ENCODE measurements around the gene SPATA12. TPM values are rescaled to one million over a fixed set of nuclear protein-coding genes. Genes with fewer than 3 reads are reported as not detected.

SPATA12 gene
- total RNA-seq, 1 donor: not detected

- no peak overlapping the region for H3K4me3 ChIP-seq (ENCODE audit: insufficient read depth, low read length)
- H3K36me3 ChIP-seq (ENCODE audit: insufficient read depth, low read length): no peaks in the 10 kb centered on the region
- H3K27me3 ChIP-seq (ENCODE audit: insufficient read depth, low read length): no peaks in the 10 kb centered on the region
- DNase-seq (ENCODE audit: insufficient read length, low spot score, missing footprints): no peak
- peaks cover 21% of the 10 kb centered on the region for H3K4me1 ChIP-seq (ENCODE audit: insufficient read depth, low read length)
- no peak overlapping the region for H3K27ac ChIP-seq (ENCODE audit: low read depth, low read length)
- no peaks in the 10 kb centered on the region for H3K9me3 ChIP-seq (ENCODE audit: low read depth, low read length)
- no peaks in the 10 kb centered on the region for H4K20me1 ChIP-seq (ENCODE audit: insufficient read depth, low read length)
- H2AFZ ChIP-seq (ENCODE audit: low read length): no peak overlapping the region
- TF ChIP-seq CTCF (IDR thresholded peaks at IDR 0.05; ENCODE audit: extremely low read depth, low read depth, low read length): no peak
- H3K79me2 ChIP-seq (ENCODE audit: insufficient read depth, low read length): no peaks in the 10 kb centered on the region
- no peak overlapping the region for H3K4me2 ChIP-seq (ENCODE audit: insufficient read depth, low read length)
Observed at GRCh38 chr3:57064001-57064400, 3.5 kb downstream of the SPATA12 start.

GRCh38 chr3:57064572-57064971 lies 4.1 kb downstream of the SPATA12 start:
- no peaks in the 10 kb centered on the region for H3K79me2 ChIP-seq (ENCODE audit: insufficient read depth, low read length)
- H3K36me3 ChIP-seq (ENCODE audit: insufficient read depth, low read length): no peaks in the 10 kb centered on the region
- H3K4me2 ChIP-seq (ENCODE audit: insufficient read depth, low read length): no peak overlapping the region
- H4K20me1 ChIP-seq (ENCODE audit: insufficient read depth, low read length): no peaks in the 10 kb centered on the region
- H3K4me3 ChIP-seq (ENCODE audit: insufficient read depth, low read length): no peak overlapping the region
- H2AFZ ChIP-seq (ENCODE audit: low read length): no peak overlapping the region
- H3K4me1 ChIP-seq (ENCODE audit: insufficient read depth, low read length): peaks cover 22% of the 10 kb centered on the region
- no peak overlapping the region for H3K27ac ChIP-seq (ENCODE audit: low read depth, low read length)
- no peaks in the 10 kb centered on the region for H3K27me3 ChIP-seq (ENCODE audit: insufficient read depth, low read length)
- H3K9me3 ChIP-seq (ENCODE audit: low read depth, low read length): no peaks in the 10 kb centered on the region
- no peak for DNase-seq (ENCODE audit: insufficient read length, low spot score, missing footprints)
- TF ChIP-seq CTCF (IDR thresholded peaks at IDR 0.05; ENCODE audit: extremely low read depth, low read depth, low read length): no peak

GRCh38 chr3:57065588-57065987 lies 5.1 kb downstream of the SPATA12 start:
- no peak for DNase-seq (ENCODE audit: insufficient read length, low spot score, missing footprints)
- no peak for TF ChIP-seq CTCF (IDR thresholded peaks at IDR 0.05; ENCODE audit: extremely low read depth, low read depth, low read length)
- Histone ChIP-seq H3K4me3 (ENCODE audit: insufficient read depth, low read length) (no peak overlapping the region), H2AFZ (ENCODE audit: low read length) (no peak overlapping the region), H4K20me1 (ENCODE audit: insufficient read depth, low read length) (no peaks in the 10 kb centered on the region), H3K4me1 (ENCODE audit: insufficient read depth, low read length) (peaks cover 15% of the 10 kb centered on the region), H3K79me2 (ENCODE audit: insufficient read depth, low read length) (no peaks in the 10 kb centered on the region), H3K9me3 (ENCODE audit: low read depth, low read length) (no peaks in the 10 kb centered on the region), H3K4me2 (ENCODE audit: insufficient read depth, low read length) (no peak overlapping the region), H3K36me3 (ENCODE audit: insufficient read depth, low read length) (no peaks in the 10 kb centered on the region), H3K27me3 (ENCODE audit: insufficient read depth, low read length) (no peaks in the 10 kb centered on the region), H3K27ac (ENCODE audit: low read depth, low read length) (no peak overlapping the region)

GRCh38 chr3:57066471-57066870 lies 6.0 kb downstream of the SPATA12 start:
- Histone ChIP-seq H3K4me1 (ENCODE audit: insufficient read depth, low read length) (peaks cover 13% of the 10 kb centered on the region), H3K27ac (ENCODE audit: low read depth, low read length) (no peak overlapping the region), H3K27me3 (ENCODE audit: insufficient read depth, low read length) (no peaks in the 10 kb centered on the region), H3K36me3 (ENCODE audit: insufficient read depth, low read length) (no peaks in the 10 kb centered on the region), H3K4me2 (ENCODE audit: insufficient read depth, low read length) (no peak overlapping the region), H4K20me1 (ENCODE audit: insufficient read depth, low read length) (no peaks in the 10 kb centered on the region), H3K9me3 (ENCODE audit: low read depth, low read length) (no peaks in the 10 kb centered on the region), H3K79me2 (ENCODE audit: insufficient read depth, low read length) (no peaks in the 10 kb centered on the region), H2AFZ (ENCODE audit: low read length) (no peak overlapping the region), H3K4me3 (ENCODE audit: insufficient read depth, low read length) (no peak overlapping the region)
- TF ChIP-seq CTCF (IDR thresholded peaks at IDR 0.05; ENCODE audit: extremely low read depth, low read depth, low read length): no peak
- no peak for DNase-seq (ENCODE audit: insufficient read length, low spot score, missing footprints)

All from osteoblast (primary cell).